GM18502 (cell line): ENCODE data around the gene ERMAP.
"Not testable (repeated sequence)": the region's sequence is repeated elsewhere in the genome, so short reads cannot be mapped to it uniquely, and the experiment has no call there.

ENCODE experiments used
- ATAC-seq: cut with Tn5 transposase; IDR thresholded peaks from one replicate; pipeline ENCODE4 v1.9.1; 2021; ENCODE audit warnings: mild to moderate bottlenecking; ENCODE audit not compliant: unreplicated experiment, poor library complexity

Gene ERMAP

GRCh38 chr1:42866549-42866948 lies 49.6 kb downstream of the ERMAP start:
- ATAC-seq = no peak

GRCh38 chr1:42868466-42868865 lies 51.5 kb downstream of the ERMAP start:
- not testable (repeated sequence) for ATAC-seq

- not testable (repeated sequence) for ATAC-seq
Measured at GRCh38 chr1:42869254-42869653, 52.3 kb downstream of the ERMAP start.

GRCh38 chr1:42869751-42870150 lies 52.8 kb downstream of the ERMAP start:
- not testable (repeated sequence) for ATAC-seq

- ATAC-seq = not testable (repeated sequence)
Measured at GRCh38 chr1:42873108-42873507, 56.2 kb downstream of the ERMAP start.

- no peak for ATAC-seq
Measured at GRCh38 chr1:42873670-42874069, 56.7 kb downstream of the ERMAP start.

GRCh38 chr1:42876009-42876408 lies 59.1 kb downstream of the ERMAP start:
- ATAC-seq = no peak

GRCh38 chr1:42877380-42877779 lies 60.5 kb downstream of the ERMAP start:
- no peak for ATAC-seq

- ATAC-seq = no peak
Measured at GRCh38 chr1:42880384-42880783, 63.5 kb downstream of the ERMAP start.

- no peak for ATAC-seq
Measured at GRCh38 chr1:42886046-42886739, 69.3 kb downstream of the ERMAP start.

GRCh38 chr1:42886800-42887199 lies 69.9 kb downstream of the ERMAP start:
- no peak for ATAC-seq

GRCh38 chr1:42887366-42887765 lies 70.4 kb downstream of the ERMAP start:
- ATAC-seq = no peak

GRCh38 chr1:42888013-42888633 lies 71.2 kb downstream of the ERMAP start:
- no peak for ATAC-seq

- ATAC-seq = no peak
Measured at GRCh38 chr1:42889264-42889663, 72.3 kb downstream of the ERMAP start.

- no peak for ATAC-seq
Measured at GRCh38 chr1:42891465-42892138, 74.7 kb downstream of the ERMAP start.
